ENCODE data around the gene CREM.

Gene CREM

DNA sequence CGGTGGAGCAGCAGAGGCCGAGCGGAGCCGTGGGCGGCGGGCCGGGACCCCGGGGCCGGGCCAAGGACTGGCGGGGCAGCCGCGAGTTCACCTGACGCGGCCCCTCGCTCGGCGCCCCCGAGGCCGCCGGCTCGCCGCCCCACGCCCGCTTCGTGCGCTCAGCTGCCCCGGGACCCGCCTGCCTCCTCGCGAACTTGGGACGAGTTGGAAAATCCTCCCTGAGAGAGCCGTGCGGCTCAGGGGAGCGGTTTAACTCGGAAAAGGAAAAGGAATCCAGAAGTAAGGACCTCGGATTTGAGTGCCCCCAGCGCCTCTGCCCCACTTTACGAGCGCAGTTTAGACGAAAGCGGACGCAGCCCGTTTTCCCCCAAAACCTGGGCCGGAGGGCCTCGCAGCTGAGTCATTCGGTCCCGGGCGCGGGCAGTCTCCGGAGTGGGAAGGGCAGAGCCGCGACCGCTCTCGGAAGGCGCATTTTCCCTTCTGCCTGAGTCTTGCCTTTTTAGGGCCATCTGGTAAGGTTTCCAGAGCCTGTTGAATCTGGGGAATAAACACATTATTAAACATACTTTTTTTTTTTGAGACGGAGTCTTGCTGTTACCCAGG lies 744 bp downstream of the CREM start:
- peak overlapping the region; percentile 96 to 100 for H3K27ac ChIP-seq
- peak overlapping the region; percentile 68 to 89 for H3K4me3 ChIP-seq
- intact Hi-C loops (cut with DNase I; ENCODE audit: low total_unique reads): loop anchor here (5.0 to 10.0 kb wide), 4 partner anchors 70 to 697 kb away; partner anchors contain the start of genes CCNY and FZD8
- H3K27me3 ChIP-seq: no peaks in the 10 kb centered on the region
- no peaks in the 10 kb centered on the region for H3K36me3 ChIP-seq
- peaks cover 0 to 49% (median 8%) of the 10 kb centered on the region in 4 donors for H3K4me1 ChIP-seq
- TF ChIP-seq, protein P1, sequence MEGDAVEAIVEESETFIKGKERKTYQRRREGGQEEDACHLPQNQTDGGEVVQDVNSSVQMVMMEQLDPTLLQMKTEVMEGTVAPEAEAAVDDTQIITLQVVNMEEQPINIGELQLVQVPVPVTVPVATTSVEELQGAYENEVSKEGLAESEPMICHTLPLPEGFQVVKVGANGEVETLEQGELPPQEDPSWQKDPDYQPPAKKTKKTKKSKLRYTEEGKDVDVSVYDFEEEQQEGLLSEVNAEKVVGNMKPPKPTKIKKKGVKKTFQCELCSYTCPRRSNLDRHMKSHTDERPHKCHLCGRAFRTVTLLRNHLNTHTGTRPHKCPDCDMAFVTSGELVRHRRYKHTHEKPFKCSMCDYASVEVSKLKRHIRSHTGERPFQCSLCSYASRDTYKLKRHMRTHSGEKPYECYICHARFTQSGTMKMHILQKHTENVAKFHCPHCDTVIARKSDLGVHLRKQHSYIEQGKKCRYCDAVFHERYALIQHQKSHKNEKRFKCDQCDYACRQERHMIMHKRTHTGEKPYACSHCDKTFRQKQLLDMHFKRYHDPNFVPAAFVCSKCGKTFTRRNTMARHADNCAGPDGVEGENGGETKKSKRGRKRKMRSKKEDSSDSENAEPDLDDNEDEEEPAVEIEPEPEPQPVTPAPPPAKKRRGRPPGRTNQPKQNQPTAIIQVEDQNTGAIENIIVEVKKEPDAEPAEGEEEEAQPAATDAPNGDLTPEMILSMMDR (IDR thresholded peaks at IDR 0.05): no peak
- no peaks in the 10 kb centered on the region for H3K9me3 ChIP-seq
- DNase-seq: peak; percentile 68 to 83

DNA sequence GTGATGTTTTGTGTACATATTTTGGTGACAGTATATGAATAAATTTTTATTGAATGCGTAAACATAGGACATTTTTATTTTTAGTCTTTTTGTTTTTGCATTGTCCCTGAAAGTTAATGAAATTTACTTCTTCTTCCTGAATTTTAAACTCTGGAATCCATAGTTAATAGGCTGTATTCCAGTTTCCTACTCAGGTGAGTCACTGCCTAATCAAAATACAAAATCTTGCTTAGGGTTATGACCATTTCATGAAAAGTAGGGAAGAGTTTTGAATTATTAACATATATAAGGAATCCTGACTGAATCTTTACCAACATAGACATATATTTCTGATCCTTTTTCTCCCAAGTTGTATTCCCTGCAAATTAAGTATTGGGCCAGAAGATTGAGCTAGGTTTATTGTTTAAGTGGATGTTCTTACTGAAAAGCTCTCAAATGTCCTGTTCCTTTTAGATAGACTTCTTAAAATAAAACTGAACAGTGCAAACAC lies 2.6 kb downstream of the CREM start:
- Histone ChIP-seq H3K36me3 (no peaks in the 10 kb centered on the region), H3K27me3 (no peaks in the 10 kb centered on the region), H3K4me3 (no peak overlapping the region), H3K9me3 (no peaks in the 10 kb centered on the region), H3K27ac (peak overlapping the region in 1 of 2 donors; percentile 96), H3K4me1 (peaks cover 0 to 49% (median 8%) of the 10 kb centered on the region in 4 donors)
- TF ChIP-seq, protein P1 (IDR thresholded peaks at IDR 0.05): no peak
- no peak for DNase-seq
- intact Hi-C loops (cut with DNase I; ENCODE audit: low total_unique reads): loop anchor here (5.0 to 10.0 kb wide), 4 partner anchors 68 to 696 kb away; partner anchors contain the start of genes CCNY and FZD8

DNA sequence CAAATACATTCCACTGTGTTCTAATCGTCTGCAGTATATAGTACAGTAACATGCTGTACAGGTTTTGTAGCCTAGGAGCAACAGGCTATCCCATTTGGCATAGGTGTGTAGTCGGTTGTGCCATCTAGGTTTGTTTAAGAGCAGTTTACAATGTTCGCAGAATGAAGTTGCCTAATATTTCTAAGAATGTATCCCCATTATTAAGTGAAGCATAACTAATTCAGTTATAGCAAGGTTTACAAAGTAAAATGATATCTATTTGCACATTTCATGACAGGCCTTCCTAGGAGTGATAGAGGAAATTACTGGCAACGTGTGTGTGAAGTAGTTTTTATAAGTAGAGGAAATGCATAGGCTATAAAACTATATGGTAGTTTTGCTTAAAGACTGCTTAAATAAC lies 4.0 kb downstream of the CREM start:
- H3K4me1 ChIP-seq: peaks cover 0 to 48% (median 8%) of the 10 kb centered on the region in 4 donors
- H3K27me3 ChIP-seq: no peaks in the 10 kb centered on the region
- peak overlapping the region in 1 of 2 donors; percentile 33 for H3K27ac ChIP-seq
- H3K36me3 ChIP-seq: no peaks in the 10 kb centered on the region
- TF ChIP-seq, protein P1 (IDR thresholded peaks at IDR 0.05): no peak
- H3K9me3 ChIP-seq: no peaks in the 10 kb centered on the region
- H3K4me3 ChIP-seq: no peak overlapping the region
- DNase-seq: no peak
- intact Hi-C loops (cut with DNase I; ENCODE audit: low total_unique reads): no loop called here

DNA sequence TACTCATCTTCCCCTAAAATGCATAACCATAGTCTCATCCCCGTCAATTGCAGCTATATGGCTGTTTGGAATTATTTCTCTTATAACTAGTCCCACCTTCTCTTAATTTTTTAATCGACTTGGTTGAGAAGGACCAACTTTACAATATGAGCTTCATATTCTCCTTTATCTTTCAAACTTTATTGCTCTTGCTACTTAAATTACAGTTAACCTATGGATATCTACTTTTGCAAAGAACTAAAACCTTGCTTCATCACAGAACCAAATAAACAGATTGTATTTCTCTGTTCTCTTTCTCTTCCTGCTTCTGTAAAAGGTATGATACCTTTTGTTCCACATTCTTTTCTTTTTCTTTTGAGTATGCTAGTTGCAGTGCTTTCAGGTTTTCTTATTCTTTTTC lies 6.1 kb downstream of the CREM start:
- no peak for DNase-seq
- H3K4me3 ChIP-seq: no peak overlapping the region
- TF ChIP-seq, protein P1 (IDR thresholded peaks at IDR 0.05): no peak
- peaks cover 0 to 42% (median 7%) of the 10 kb centered on the region in 4 donors for H3K4me1 ChIP-seq
- no peaks in the 10 kb centered on the region for H3K36me3 ChIP-seq
- H3K27me3 ChIP-seq: no peaks in the 10 kb centered on the region
- H3K9me3 ChIP-seq: no peaks in the 10 kb centered on the region
- H3K27ac ChIP-seq: no peak overlapping the region
- intact Hi-C loops (cut with DNase I; ENCODE audit: low total_unique reads): no loop called here

DNA sequence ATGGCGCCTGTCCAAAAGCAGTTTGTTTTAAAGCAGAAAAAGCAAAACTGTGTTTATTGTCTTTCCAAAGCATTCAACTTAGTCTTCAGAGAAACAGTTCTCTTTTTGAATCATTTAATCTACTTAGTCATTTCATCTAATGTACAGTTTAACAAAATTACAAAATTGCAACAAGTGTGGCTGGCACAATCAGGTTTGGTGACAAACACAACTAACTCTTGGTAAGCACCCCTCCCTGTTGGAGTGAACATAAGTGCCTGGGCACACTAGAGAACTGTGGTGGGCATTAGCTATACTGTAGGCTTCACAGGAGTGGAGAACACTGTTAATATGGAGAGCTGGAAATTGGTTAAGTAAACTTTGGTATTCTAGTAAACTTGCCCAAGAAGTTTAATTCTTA lies 6.9 kb downstream of the CREM start:
- TF ChIP-seq, protein P1 (IDR thresholded peaks at IDR 0.05): no peak
- H3K9me3 ChIP-seq: no peaks in the 10 kb centered on the region
- intact Hi-C loops (cut with DNase I; ENCODE audit: low total_unique reads): no loop called here
- no peak overlapping the region for H3K27ac ChIP-seq
- H3K27me3 ChIP-seq: no peaks in the 10 kb centered on the region
- H3K4me3 ChIP-seq: no peak overlapping the region
- no peaks in the 10 kb centered on the region for H3K36me3 ChIP-seq
- DNase-seq: no peak
- H3K4me1 ChIP-seq: peaks cover 0 to 34% (median 2%) of the 10 kb centered on the region in 4 donors

Data from tibial artery (tissue), 4 donors.